MCF 10A (cell line): ENCODE data around the gene NECTIN4. TPM values are rescaled to one million over a fixed set of nuclear protein-coding genes. Genes with fewer than 3 reads are reported as not detected.

Experiments used
- BruUV-seq: library from RNA; stranded (reverse); fragments of 400-500 nt; replicated peaks from 2 replicates; lab custom pipeline; 2021; lab: Mats Ljungman, UMichigan
- CTCF ChIA-PET: fragments of 300-600 bp; sonication (Branson Sonifier 250); formaldehyde crosslinking; extraction: SDS; loops from one replicate; lab custom pipeline; 2021; ENCODE audit warnings: antibody characterized with exemption, inconsistent platforms; lab: Yijun Ruan, JAX
- POLR2A ChIA-PET: fragments of 300-600, 350-650 bp; sonication (Branson Sonifier 250); formaldehyde crosslinking; extraction: SDS; loops from one replicate; lab custom pipeline; 2020; ENCODE audit warnings: antibody characterized with exemption, inconsistent platforms; lab: Yijun Ruan, JAX
- DNase-seq: peaks from one replicate; pipeline ENCODE4 v3.0.0-alpha.2; 2018; ENCODE audit not compliant: unreplicated experiment
- H3K27ac Mint-ChIP-seq: one replicate; pipeline ENCODE4 v1.8.0; 2022; ENCODE audit warnings: mild to moderate bottlenecking, low read depth, mixed read lengths; ENCODE audit not compliant: unreplicated experiment
- H3K27me3 Mint-ChIP-seq: one replicate; pipeline ENCODE4 v1.8.0; 2022; ENCODE audit warnings: mixed read lengths; ENCODE audit not compliant: insufficient read depth, unreplicated experiment
- H3K36me3 Mint-ChIP-seq: one replicate; pipeline ENCODE4 v1.8.0; 2022; ENCODE audit warnings: mild to moderate bottlenecking, moderate library complexity, mixed read lengths; ENCODE audit not compliant: insufficient read depth, unreplicated experiment
- H3K4me1 Mint-ChIP-seq: one replicate; pipeline ENCODE4 v1.8.0; 2022; ENCODE audit warnings: mixed read lengths; ENCODE audit not compliant: insufficient read depth, unreplicated experiment
- H3K4me3 Mint-ChIP-seq: one replicate; pipeline ENCODE4 v1.8.0; 2022; ENCODE audit warnings: mild to moderate bottlenecking, moderate library complexity, mixed read lengths; ENCODE audit not compliant: unreplicated experiment
- H3K9me3 Mint-ChIP-seq: one replicate; pipeline ENCODE4 v1.8.0; 2022; ENCODE audit warnings: mixed read lengths; ENCODE audit not compliant: unreplicated experiment
- intact Hi-C: fragments of 100-400 bp; cut with micrococcal nuclease; formaldehyde crosslinking; loops from 2 replicates; pipeline ENCODE4 v1.14.1; 2022
- total RNA-seq: library from RNA; stranded (reverse); gene quantifications from 2 replicates; pipeline ENCODE4 v1.2.3, GENCODE V29; 2022
- TF ChIP-seq, protein P1 (sequence below): fragments of 200-600 bp; IDR thresholded peaks from one replicate; pipeline ENCODE4 v1.8.0; 2022; ENCODE audit warnings: antibody characterized with exemption, mild to moderate bottlenecking; ENCODE audit not compliant: unreplicated experiment

The NECTIN4 gene
- total RNA-seq, 1 experiment from 2014 or later: 7.0 TPM

DNA sequence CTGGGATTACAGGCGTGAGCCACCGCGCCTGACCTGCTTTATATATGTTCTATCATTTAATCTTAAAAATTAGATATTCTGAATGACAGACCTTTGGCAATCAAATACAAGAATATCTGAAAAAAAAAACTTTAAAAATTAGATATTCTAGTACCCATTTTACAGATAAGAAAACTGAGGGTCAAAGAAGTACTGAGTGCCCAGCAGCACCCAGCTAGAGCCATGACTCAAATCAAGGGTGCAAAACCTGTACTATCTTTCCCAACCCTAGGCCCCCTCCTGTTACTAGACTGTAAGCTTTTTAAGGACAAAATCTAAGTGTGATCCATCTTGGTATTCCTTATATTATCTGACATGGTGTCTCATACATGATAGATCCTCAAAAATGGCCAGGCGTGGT, 27.9 kb downstream of the NECTIN4 start:
- Mint-ChIP-seq H3K27me3 (no peaks in the 10 kb centered on the region), H3K36me3 (no peaks in the 10 kb centered on the region), H3K4me3 (no peak overlapping the region), H3K4me1 (no peaks in the 10 kb centered on the region), H3K9me3 (no peaks in the 10 kb centered on the region), H3K27ac (no peak overlapping the region)
- no TSS peak for BruUV-seq
- DNase-seq: no peak
- intact Hi-C loops: no loop called here
- CTCF ChIA-PET: interaction anchor here (0.6 to 2.1 kb wide), 9 partner anchors 10 to 336 kb away, joined by 3 to 8 read pairs (median 4); partner anchors contain the start of gene USF1
- POLR2A ChIA-PET: interaction anchor here (1.5 to 6.3 kb wide), 2 partner anchors 12 to 15 kb away, joined by 5 to 37 read pairs; partner anchors contain the start of gene USF1
- TF ChIP-seq, protein P1, sequence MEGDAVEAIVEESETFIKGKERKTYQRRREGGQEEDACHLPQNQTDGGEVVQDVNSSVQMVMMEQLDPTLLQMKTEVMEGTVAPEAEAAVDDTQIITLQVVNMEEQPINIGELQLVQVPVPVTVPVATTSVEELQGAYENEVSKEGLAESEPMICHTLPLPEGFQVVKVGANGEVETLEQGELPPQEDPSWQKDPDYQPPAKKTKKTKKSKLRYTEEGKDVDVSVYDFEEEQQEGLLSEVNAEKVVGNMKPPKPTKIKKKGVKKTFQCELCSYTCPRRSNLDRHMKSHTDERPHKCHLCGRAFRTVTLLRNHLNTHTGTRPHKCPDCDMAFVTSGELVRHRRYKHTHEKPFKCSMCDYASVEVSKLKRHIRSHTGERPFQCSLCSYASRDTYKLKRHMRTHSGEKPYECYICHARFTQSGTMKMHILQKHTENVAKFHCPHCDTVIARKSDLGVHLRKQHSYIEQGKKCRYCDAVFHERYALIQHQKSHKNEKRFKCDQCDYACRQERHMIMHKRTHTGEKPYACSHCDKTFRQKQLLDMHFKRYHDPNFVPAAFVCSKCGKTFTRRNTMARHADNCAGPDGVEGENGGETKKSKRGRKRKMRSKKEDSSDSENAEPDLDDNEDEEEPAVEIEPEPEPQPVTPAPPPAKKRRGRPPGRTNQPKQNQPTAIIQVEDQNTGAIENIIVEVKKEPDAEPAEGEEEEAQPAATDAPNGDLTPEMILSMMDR: no peak

DNA sequence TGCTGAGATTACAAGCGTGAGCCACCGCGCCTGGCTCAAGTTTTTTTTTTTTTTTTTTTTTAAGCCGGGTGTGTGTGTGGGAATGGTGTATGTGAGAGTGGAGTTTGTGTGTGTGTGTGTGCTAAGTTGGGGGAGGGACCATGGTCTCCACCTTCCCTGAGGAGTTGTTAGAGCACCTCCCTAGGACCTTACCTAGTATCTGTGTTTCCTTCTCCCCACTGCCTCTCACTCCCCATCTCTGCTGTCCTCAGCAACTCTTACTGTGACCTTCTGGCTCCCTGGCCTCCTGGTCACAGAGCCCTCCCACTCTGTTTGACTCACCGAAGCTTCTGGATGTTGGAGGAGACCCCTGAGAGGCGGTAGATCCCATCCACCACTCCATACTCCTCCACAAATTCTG, 30.1 kb downstream of the NECTIN4 start:
- H3K27me3 Mint-ChIP-seq: no peaks in the 10 kb centered on the region
- ChIA-PET CTCF (interaction anchor here (0.6 to 2.0 kb wide), 7 partner anchors 11 to 249 kb away, joined by 3 to 8 read pairs (median 5); no protein-coding TSS in a partner anchor), POLR2A (interaction anchor here (6.3 kb wide), 1 partner anchor 13 kb away, joined by 37 read pairs; the partner anchor contains the start of gene USF1)
- H3K27ac Mint-ChIP-seq: no peak overlapping the region
- H3K36me3 Mint-ChIP-seq: no peaks in the 10 kb centered on the region
- no peaks in the 10 kb centered on the region for H3K9me3 Mint-ChIP-seq
- no peak for DNase-seq
- no peak overlapping the region for H3K4me3 Mint-ChIP-seq
- BruUV-seq: no TSS peak
- no peaks in the 10 kb centered on the region for H3K4me1 Mint-ChIP-seq
- TF ChIP-seq, protein P1: no peak
- intact Hi-C loops: no loop called here

DNA sequence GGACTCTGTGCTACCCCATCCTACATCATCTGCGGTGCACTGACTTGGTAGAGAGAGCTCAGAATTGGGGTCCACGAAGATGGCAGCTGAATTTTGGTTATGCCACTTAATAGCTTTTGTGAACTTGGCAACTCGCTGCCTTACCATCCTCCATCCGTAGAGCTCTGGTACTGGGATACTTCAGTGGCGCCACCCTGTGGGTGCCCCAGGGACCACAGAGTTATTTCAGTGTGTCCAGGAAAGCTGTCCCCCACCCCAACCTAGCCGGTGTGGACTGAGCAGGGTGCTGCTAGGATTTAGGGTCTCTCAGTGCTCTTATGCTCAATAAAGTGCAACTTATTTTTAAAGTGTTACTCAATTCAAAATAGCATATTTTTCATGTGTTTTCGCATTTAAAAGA, 34.6 kb downstream of the NECTIN4 start:
- TF ChIP-seq, protein P1: no peak
- H3K27me3 Mint-ChIP-seq: no peaks in the 10 kb centered on the region
- H3K9me3 Mint-ChIP-seq: no peaks in the 10 kb centered on the region
- H3K36me3 Mint-ChIP-seq: no peaks in the 10 kb centered on the region
- no peak for DNase-seq
- intact Hi-C loops: no loop called here
- H3K27ac Mint-ChIP-seq: no peak overlapping the region
- no TSS peak for BruUV-seq
- no peak overlapping the region for H3K4me3 Mint-ChIP-seq
- ChIA-PET POLR2A (interaction anchor here (1.2 to 2.5 kb wide), 3 partner anchors 9 to 19 kb away, joined by 3 to 20 read pairs (median 7); partner anchors contain the start of gene USF1), CTCF (interaction anchor here (0.6 to 1.8 kb wide), 5 partner anchors 9 to 379 kb away, joined by 3 to 5 read pairs (median 3); partner anchors contain the start of gene USF1)
- no peaks in the 10 kb centered on the region for H3K4me1 Mint-ChIP-seq

DNA sequence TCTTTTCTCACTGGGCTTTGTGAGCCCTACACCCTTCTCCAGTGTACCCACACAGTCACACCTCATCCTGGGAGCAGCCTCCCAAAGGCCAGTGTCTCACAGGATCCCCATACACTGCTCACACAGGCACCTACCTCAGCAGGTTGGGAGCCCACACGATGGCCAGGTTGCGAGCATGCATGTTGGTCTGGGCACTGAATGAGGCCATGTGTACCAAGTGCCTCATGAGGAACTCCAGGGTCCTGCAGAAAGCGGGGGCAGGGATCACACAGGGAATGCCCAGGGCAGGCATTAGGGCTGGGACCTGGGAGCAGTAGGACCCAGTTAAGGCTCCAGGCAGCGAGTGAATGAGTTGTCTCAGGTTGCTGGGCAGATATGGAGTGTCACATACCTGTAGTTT, 35.1 kb downstream of the NECTIN4 start:
- TF ChIP-seq, protein P1: no peak

More for the DNA sequence above, 35.1 kb downstream of the NECTIN4 start:
- ChIA-PET CTCF (interaction anchor here (0.5 to 1.8 kb wide), 4 partner anchors 8 to 95 kb away, joined by 3 to 5 read pairs (median 4); partner anchors contain the start of gene USF1), POLR2A (interaction anchor here (1.2 to 2.5 kb wide), 4 partner anchors 9 to 33 kb away, joined by 3 to 20 read pairs (median 6); partner anchors contain the start of genes F11R and USF1)
- BruUV-seq: no TSS peak
- Mint-ChIP-seq H3K36me3 (no peaks in the 10 kb centered on the region), H3K4me3 (no peak overlapping the region), H3K4me1 (no peaks in the 10 kb centered on the region), H3K9me3 (no peaks in the 10 kb centered on the region), H3K27ac (no peak overlapping the region), H3K27me3 (no peaks in the 10 kb centered on the region)
- intact Hi-C loops: no loop called here
- DNase-seq: no peak
